OCI-LY1 (cell line): ENCODE data around the gene CLPTM1L.

Experiments used
- H2AFZ ChIP-seq: fragments of 200-600 bp; sonication (generic), shearing (Covaris generic); 2 replicates; pipeline ENCODE4 v1.6.0; 2014; ENCODE audit warnings: antibody characterized with exemption, mild to moderate bottlenecking, low read length
- H3F3A ChIP-seq: fragments of 200-600 bp; sonication (generic), shearing (Covaris generic); 2 replicates; pipeline ENCODE4 v1.6.0; 2014; ENCODE audit warnings: mild to moderate bottlenecking, antibody characterized with exemption, low read length, moderate library complexity; ENCODE audit not compliant: insufficient read depth
- H3K27ac ChIP-seq: fragments of 200-600 bp; sonication (generic); 2 replicates; pipeline ENCODE4 v1.5.1; 2014; ENCODE audit warnings: low read length, mixed run types, mild to moderate bottlenecking, low read depth; ENCODE audit not compliant: poor library complexity, severe bottlenecking
- H3K27me3 ChIP-seq: fragments of 200-600 bp; sonication (generic); 2 replicates; pipeline ENCODE4 v1.6.0; 2014; ENCODE audit warnings: antibody characterized with exemption, mild to moderate bottlenecking, low read length, moderate library complexity; ENCODE audit not compliant: insufficient read depth
- H3K36me3 ChIP-seq: fragments of 200-600 bp; sonication (generic); 2 replicates; pipeline ENCODE4 v1.6.1; 2014; ENCODE audit warnings: mild to moderate bottlenecking, antibody characterized with exemption, low read length, moderate library complexity, mixed read lengths; ENCODE audit not compliant: insufficient read depth
- H3K4me1 ChIP-seq: fragments of 200-600 bp; sonication (generic); 2 replicates; pipeline ENCODE4 v1.5.1; 2014; ENCODE audit warnings: mild to moderate bottlenecking, low read length, moderate library complexity; ENCODE audit not compliant: insufficient read depth, severe bottlenecking
- H3K4me2 ChIP-seq: fragments of 200-600 bp; sonication (generic), shearing (Covaris generic); 2 replicates; pipeline ENCODE4 v1.6.1; 2014; ENCODE audit warnings: low read length
- H3K4me3 ChIP-seq: fragments of 200-600 bp; sonication (generic); 2 replicates; pipeline ENCODE4 v1.5.1; 2014; ENCODE audit warnings: low read length, low read depth, mild to moderate bottlenecking, mixed read lengths; ENCODE audit not compliant: poor library complexity, severe bottlenecking
- H3K79me2 ChIP-seq: fragments of 200-600 bp; shearing (Covaris generic); 2 replicates; pipeline ENCODE4 v1.6.1; 2016; ENCODE audit warnings: mixed run types, low read length, mixed read lengths; ENCODE audit not compliant: insufficient read depth
- H3K9ac ChIP-seq: fragments of 200-600 bp; sonication (generic), shearing (Covaris generic); 2 replicates; pipeline ENCODE4 v1.6.1; 2014; ENCODE audit warnings: mild to moderate bottlenecking, low read length, mixed read lengths
- H3K9me2 ChIP-seq: fragments of 200-600 bp; sonication (generic), shearing (Covaris generic); 2 replicates; pipeline ENCODE4 v1.6.1; 2014; ENCODE audit warnings: low read depth, mild to moderate bottlenecking, low read length, mixed read lengths
- H3K9me3 ChIP-seq: fragments of 200-600 bp; shearing (Covaris generic); 2 replicates; pipeline ENCODE4 v1.6.1; 2014; ENCODE audit warnings: low read length, mixed read lengths
- H4K20me1 ChIP-seq: fragments of 200-600 bp; sonication (generic), shearing (Covaris generic); 2 replicates; pipeline ENCODE4 v1.6.0; 2016; ENCODE audit warnings: mild to moderate bottlenecking, low read length; ENCODE audit not compliant: insufficient read depth
- EZH2 ChIP-seq: fragments of 200-600 bp; sonication (generic), shearing (Covaris generic); IDR thresholded peaks from 2 replicates; pipeline ENCODE4 v1.8.0; 2017; ENCODE audit warnings: borderline replicate concordance, mixed run types, mild to moderate bottlenecking, antibody characterized with exemption, low read length, moderate library complexity, mixed read lengths
- TF ChIP-seq, protein P1 (sequence below): fragments of 200-600 bp; sonication (generic), shearing (Covaris generic); IDR thresholded peaks from 2 replicates; pipeline ENCODE4 v1.5.1; 2017; ENCODE audit warnings: mild to moderate bottlenecking, antibody characterized with exemption, low read length, moderate library complexity, mixed read lengths

Gene CLPTM1L

DNA sequence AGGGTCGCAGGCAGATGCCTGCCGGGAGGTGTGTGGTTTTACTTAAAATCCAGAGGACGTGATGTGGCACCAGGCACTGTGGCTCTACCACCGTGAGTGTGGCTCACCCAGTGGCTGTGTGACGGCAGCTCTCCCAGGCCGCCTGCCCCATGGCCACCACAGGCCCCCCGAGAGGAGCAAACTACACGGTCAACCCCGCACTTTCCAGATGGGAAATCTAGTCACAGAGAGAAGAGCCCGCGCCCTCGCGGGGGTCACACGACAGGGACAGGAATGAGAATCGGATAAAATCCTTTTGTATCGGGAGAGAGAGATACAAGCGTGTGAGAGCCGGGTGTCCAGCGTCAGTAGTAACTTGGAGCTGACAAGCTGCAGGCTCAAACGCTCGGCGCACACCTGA is 74.5 kb downstream of the CLPTM1L start:
- Histone ChIP-seq H3K4me1 (no peaks in the 10 kb centered on the region), H4K20me1 (no peaks in the 10 kb centered on the region), H3K9me2 (no peaks in the 10 kb centered on the region), H3K4me2 (no peak overlapping the region), H3K9ac (no peak overlapping the region), H3K27ac (no peak overlapping the region), H3K9me3 (no peaks in the 10 kb centered on the region), H3K27me3 (no peaks in the 10 kb centered on the region), H3K4me3 (no peak overlapping the region), H2AFZ (no peak overlapping the region), H3K36me3 (peaks cover 68% of the 10 kb centered on the region), H3K79me2 (no peaks in the 10 kb centered on the region), H3F3A (no peaks in the 10 kb centered on the region)
- no peak for TF ChIP-seq EZH2
- TF ChIP-seq, protein P1, sequence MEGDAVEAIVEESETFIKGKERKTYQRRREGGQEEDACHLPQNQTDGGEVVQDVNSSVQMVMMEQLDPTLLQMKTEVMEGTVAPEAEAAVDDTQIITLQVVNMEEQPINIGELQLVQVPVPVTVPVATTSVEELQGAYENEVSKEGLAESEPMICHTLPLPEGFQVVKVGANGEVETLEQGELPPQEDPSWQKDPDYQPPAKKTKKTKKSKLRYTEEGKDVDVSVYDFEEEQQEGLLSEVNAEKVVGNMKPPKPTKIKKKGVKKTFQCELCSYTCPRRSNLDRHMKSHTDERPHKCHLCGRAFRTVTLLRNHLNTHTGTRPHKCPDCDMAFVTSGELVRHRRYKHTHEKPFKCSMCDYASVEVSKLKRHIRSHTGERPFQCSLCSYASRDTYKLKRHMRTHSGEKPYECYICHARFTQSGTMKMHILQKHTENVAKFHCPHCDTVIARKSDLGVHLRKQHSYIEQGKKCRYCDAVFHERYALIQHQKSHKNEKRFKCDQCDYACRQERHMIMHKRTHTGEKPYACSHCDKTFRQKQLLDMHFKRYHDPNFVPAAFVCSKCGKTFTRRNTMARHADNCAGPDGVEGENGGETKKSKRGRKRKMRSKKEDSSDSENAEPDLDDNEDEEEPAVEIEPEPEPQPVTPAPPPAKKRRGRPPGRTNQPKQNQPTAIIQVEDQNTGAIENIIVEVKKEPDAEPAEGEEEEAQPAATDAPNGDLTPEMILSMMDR = no peak

DNA sequence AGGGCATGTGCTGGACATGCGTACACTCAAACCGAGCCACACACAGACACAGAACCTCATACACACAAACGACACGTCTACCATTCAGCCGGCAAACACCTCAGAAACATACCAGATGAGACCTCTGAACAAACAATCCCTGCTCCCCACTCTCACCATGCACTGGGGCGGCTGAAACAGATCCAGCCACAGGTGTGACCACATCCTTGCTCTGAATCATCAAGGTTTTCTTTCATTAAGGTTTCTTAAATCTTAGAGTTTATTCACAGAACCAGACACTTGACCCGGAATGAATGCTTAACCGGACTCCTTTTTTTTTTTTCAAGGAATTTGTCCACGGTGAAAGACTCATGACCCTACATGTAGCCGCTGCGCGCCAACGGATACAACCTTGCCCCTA is 76.2 kb downstream of the CLPTM1L start:
- Histone ChIP-seq H3K27ac (no peak overlapping the region), H4K20me1 (no peaks in the 10 kb centered on the region), H2AFZ (no peak overlapping the region), H3F3A (no peaks in the 10 kb centered on the region), H3K9me2 (no peaks in the 10 kb centered on the region), H3K27me3 (no peaks in the 10 kb centered on the region), H3K9me3 (no peaks in the 10 kb centered on the region), H3K4me2 (no peak overlapping the region), H3K36me3 (peaks cover 60% of the 10 kb centered on the region), H3K4me3 (no peak overlapping the region), H3K79me2 (no peaks in the 10 kb centered on the region), H3K9ac (no peak overlapping the region), H3K4me1 (no peaks in the 10 kb centered on the region)
- TF ChIP-seq EZH2 = no peak

DNA sequence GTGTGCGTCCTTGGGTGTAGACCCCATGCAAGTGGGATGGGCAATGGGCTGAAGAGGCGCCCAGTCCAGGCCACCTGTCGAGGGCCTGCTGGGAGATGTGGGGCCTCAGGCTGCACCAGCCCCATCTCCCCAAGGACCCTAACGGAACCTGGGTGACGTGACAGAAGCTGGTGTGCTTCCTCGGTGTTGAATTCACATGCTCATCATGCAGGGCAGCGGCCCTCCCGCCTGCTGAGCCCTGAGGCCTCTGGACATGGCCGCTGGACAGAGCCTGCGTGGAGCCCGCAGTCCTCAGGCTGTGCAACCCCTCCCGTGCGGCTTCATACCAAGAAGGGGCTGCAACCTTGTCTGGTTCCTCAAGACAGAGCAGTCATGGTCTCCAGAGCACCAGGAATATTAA is 76.8 kb downstream of the CLPTM1L start:
- peaks cover 60% of the 10 kb centered on the region for H3K36me3 ChIP-seq
- TF ChIP-seq, protein P1 = no peak
- no peak for TF ChIP-seq EZH2
- no peaks in the 10 kb centered on the region for H3F3A ChIP-seq
- no peaks in the 10 kb centered on the region for H4K20me1 ChIP-seq
- H3K9me2 ChIP-seq = no peaks in the 10 kb centered on the region
- H3K27me3 ChIP-seq = no peaks in the 10 kb centered on the region
- no peak overlapping the region for H3K4me3 ChIP-seq
- no peak overlapping the region for H3K9ac ChIP-seq
- no peak overlapping the region for H2AFZ ChIP-seq
- H3K27ac ChIP-seq = no peak overlapping the region
- H3K4me1 ChIP-seq = no peaks in the 10 kb centered on the region
- no peaks in the 10 kb centered on the region for H3K79me2 ChIP-seq
- no peaks in the 10 kb centered on the region for H3K9me3 ChIP-seq
- no peak overlapping the region for H3K4me2 ChIP-seq
